Transverse colon (tissue), 4 donors: ENCODE measurements around the gene APCDD1. TPM values are rescaled to one million over a fixed set of nuclear protein-coding genes. Genes with fewer than 3 reads are reported as not detected.
"Not testable (repeated sequence)": the region's sequence is repeated elsewhere in the genome, so short reads cannot be mapped to it uniquely, and the experiment has no call there.

Source experiments
- DNase-seq: peaks from one replicate; pipeline ENCODE4 v3.0.0-alpha.2; 2019
- H3K27ac ChIP-seq, 4 donors: fragments of 200-600 bp; sonication (generic); 2 replicates each; pipeline ENCODE4 v1.5.1; 2016 to 2018; ENCODE audit warnings: inconsistent platforms in 4 of 4
- H3K27me3 ChIP-seq: fragments of 200-600 bp; sonication (generic); 2 replicates; pipeline ENCODE4 v1.5.1; 2017; ENCODE audit warnings: inconsistent platforms
- H3K36me3 ChIP-seq, 4 donors: fragments of 200-600 bp; sonication (generic); 2 replicates each; pipeline ENCODE4 v1.5.1; 2017 to 2019; ENCODE audit warnings: inconsistent platforms in 4 of 4
- H3K4me1 ChIP-seq, 4 donors: fragments of 200-600 bp; sonication (generic); 2 replicates each; pipeline ENCODE4 v1.5.1; 2017 to 2020; ENCODE audit warnings: inconsistent platforms in 4 of 4
- H3K4me3 ChIP-seq, 4 donors: fragments of 200-600 bp; sonication (generic); 1 replicate in 1 of 4; 2 replicates in 3 of 4; pipeline versions ENCODE4 v1.5.1 to v1.6.1; 2017 to 2019; ENCODE audit warnings: inconsistent platforms in 4 of 4
- H3K9me3 ChIP-seq, 2 donors: fragments of 200-600 bp; sonication (generic); 2 replicates each; pipeline ENCODE4 v1.5.1; 2017 to 2019; ENCODE audit warnings: inconsistent platforms in 2 of 2
- EP300 ChIP-seq: sonication (generic); formaldehyde crosslinking; IDR thresholded peaks from one replicate; pipeline ENCODE4 v1.6.1; 2017; ENCODE audit warnings: antibody characterized with exemption, low read depth
- POLR2A ChIP-seq: fragments of 450-650 bp; IDR thresholded peaks from one replicate; pipeline ENCODE4 v1.6.1; 2016; ENCODE audit warnings: antibody characterized with exemption, mild to moderate bottlenecking, moderate library complexity
- POLR2AphosphoS5 ChIP-seq, 3 donors: sonication (generic); formaldehyde crosslinking; IDR thresholded peaks; one replicate each; pipeline ENCODE4 v1.6.1; 2016; ENCODE audit warnings: antibody characterized with exemption in 3 of 3
- WGBS, 2 donors: methylation state at CpG; one replicate each; pipeline ENCODE4 v1.1.5; 2018; ENCODE audit warnings: low coverage in 1 of 2; 5-methylcytosine and 5-hydroxymethylcytosine counted together
- in situ Hi-C, 4 donors: fragments of 200-750 bp; cut with MboI; loops; one replicate each; pipeline versions ENCODE4 v1.15.0 to v1.15.1; 2017; ENCODE audit warnings: low sequenced_read_pairs in 3 of 4, low pct_ligation_motif_present in 1 of 4, low pct_unique_long_range_greater_than_20kb in 1 of 4
- intact Hi-C: fragments of 100-400 bp; cut with DNase I; formaldehyde crosslinking; loops from one replicate; pipeline ENCODE4 v1.15.1; 2023; ENCODE audit warnings: low total_unique reads
- total RNA-seq, 4 donors: library from RNA; depleted of rRNA; stranded (reverse); fragments of >200 nt; gene quantifications; one replicate each; pipeline ENCODE4 v1.1.0, GENCODE V29; 2016
- TF ChIP-seq, protein P1 (sequence below), 5 experiments: fragments of 200-600 bp in 3 of 5; fragments of 450-650 bp in 2 of 5; sonication (generic) in 3 of 5; IDR thresholded peaks; 1 replicate in 2 of 5; 2 replicates in 3 of 5; pipeline ENCODE4 v1.5.1; 2016 to 2017; ENCODE audit warnings: antibody characterized with exemption in 5 of 5, inconsistent platforms in 3 of 5, mild to moderate bottlenecking in 2 of 5, moderate library complexity in 1 of 5

APCDD1 gene
- total RNA-seq, 4 donors from 2014 or later = 2.6 to 10.8 (median 8.3) TPM

DNA sequence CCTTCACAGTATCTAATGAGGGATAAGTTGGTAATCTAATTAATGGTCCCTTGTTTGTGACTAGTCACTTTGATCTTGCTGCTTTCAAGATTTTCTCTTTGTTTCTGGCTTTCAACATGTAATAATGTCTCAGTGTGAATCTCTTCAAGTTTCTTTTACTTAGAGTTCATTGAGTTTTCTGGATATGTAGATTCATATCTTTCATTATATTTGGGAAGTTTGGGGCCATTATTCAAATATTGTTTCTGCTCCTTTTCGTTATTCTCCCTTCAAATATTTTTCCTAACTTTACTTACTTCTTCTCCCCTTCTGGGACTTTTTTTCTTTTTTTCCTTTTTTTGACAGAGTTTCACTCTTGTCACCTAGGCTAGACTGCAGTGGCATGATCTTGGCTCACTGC is 50.3 kb downstream of the APCDD1 start:
- no peak overlapping the region for H3K27ac ChIP-seq
- no peaks in the 10 kb centered on the region for H3K4me1 ChIP-seq
- no peak overlapping the region for H3K4me3 ChIP-seq
- in situ Hi-C loops (loop anchor here in 1 of 4 donors (25.0 kb wide), 1 partner anchor 92 kb away; no protein-coding TSS in a partner anchor), intact Hi-C loops (no loop called here)
- H3K9me3 ChIP-seq = peaks cover 13 to 19% of the 10 kb centered on the region in 2 donors
- no peak for TF ChIP-seq POLR2AphosphoS5 (IDR thresholded peaks at IDR 0.05)
- no peak for TF ChIP-seq POLR2A
- TF ChIP-seq, protein P1, sequence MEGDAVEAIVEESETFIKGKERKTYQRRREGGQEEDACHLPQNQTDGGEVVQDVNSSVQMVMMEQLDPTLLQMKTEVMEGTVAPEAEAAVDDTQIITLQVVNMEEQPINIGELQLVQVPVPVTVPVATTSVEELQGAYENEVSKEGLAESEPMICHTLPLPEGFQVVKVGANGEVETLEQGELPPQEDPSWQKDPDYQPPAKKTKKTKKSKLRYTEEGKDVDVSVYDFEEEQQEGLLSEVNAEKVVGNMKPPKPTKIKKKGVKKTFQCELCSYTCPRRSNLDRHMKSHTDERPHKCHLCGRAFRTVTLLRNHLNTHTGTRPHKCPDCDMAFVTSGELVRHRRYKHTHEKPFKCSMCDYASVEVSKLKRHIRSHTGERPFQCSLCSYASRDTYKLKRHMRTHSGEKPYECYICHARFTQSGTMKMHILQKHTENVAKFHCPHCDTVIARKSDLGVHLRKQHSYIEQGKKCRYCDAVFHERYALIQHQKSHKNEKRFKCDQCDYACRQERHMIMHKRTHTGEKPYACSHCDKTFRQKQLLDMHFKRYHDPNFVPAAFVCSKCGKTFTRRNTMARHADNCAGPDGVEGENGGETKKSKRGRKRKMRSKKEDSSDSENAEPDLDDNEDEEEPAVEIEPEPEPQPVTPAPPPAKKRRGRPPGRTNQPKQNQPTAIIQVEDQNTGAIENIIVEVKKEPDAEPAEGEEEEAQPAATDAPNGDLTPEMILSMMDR (IDR thresholded peaks at IDR 0.05) = no peak
- TF ChIP-seq EP300 = no peak
- WGBS, 2 donors = 89 to 90% methylated on average over 1 of the region's 1 CpG
- no peaks in the 10 kb centered on the region for H3K36me3 ChIP-seq
- no peak for DNase-seq
- no peaks in the 10 kb centered on the region for H3K27me3 ChIP-seq

- H3K9me3 ChIP-seq = peaks cover 13 to 19% of the 10 kb centered on the region in 2 donors
- DNase-seq, H3K36me3 ChIP-seq, H3K4me1 ChIP-seq, H3K27me3 ChIP-seq, H3K27ac ChIP-seq, H3K4me3 ChIP-seq, intact Hi-C loops: not testable (repeated sequence)
- 86% methylated on average over 11 of the region's 19 CpGs; no CpG with 5 or more reads in 1 of the 2 donors for WGBS, 2 donors
- in situ Hi-C loops = loop anchor here in 1 of 4 donors (25.0 kb wide), 1 partner anchor 94 kb away; no protein-coding TSS in a partner anchor
Measured at GRCh38 chr18:10505892-10506291, 51.5 kb downstream of the APCDD1 start.

- Histone ChIP-seq H3K4me3 (no peak overlapping the region), H3K36me3 (no peaks in the 10 kb centered on the region), H3K27ac (no peak overlapping the region), H3K4me1 (no peaks in the 10 kb centered on the region), H3K9me3 (peaks cover 13 to 19% of the 10 kb centered on the region in 2 donors), H3K27me3 (no peaks in the 10 kb centered on the region)
- TF ChIP-seq POLR2AphosphoS5 (IDR thresholded peaks at IDR 0.05) = no peak
- TF ChIP-seq EP300 = no peak
- TF ChIP-seq, protein P1 (IDR thresholded peaks at IDR 0.05) = no peak
- no peak for TF ChIP-seq POLR2A
- in situ Hi-C loops = loop anchor here in 1 of 4 donors (25.0 kb wide), 1 partner anchor 96 kb away; no protein-coding TSS in a partner anchor
- DNase-seq = no peak
- intact Hi-C loops = no loop called here
Measured at GRCh38 chr18:10508591-10508990, 54.2 kb downstream of the APCDD1 start.

GRCh38 chr18:10511236-10511635 is 56.8 kb downstream of the APCDD1 start:
- Histone ChIP-seq H3K27ac (no peak overlapping the region), H3K4me3 (no peak overlapping the region), H3K9me3 (peaks cover 5 to 12% of the 10 kb centered on the region in 2 donors), H3K27me3 (no peaks in the 10 kb centered on the region), H3K36me3 (no peaks in the 10 kb centered on the region), H3K4me1 (no peaks in the 10 kb centered on the region)
- no peak for TF ChIP-seq POLR2A
- no peak for TF ChIP-seq POLR2AphosphoS5 (IDR thresholded peaks at IDR 0.05)
- TF ChIP-seq EP300 = no peak
- TF ChIP-seq, protein P1 (IDR thresholded peaks at IDR 0.05) = no peak
- intact Hi-C loops = no loop called here
- in situ Hi-C loops = loop anchor here in 3 of 4 donors (10.0 to 25.0 kb wide), 2 partner anchors 99 to 536 kb away; no protein-coding TSS in a partner anchor
- DNase-seq = no peak
- WGBS, 2 donors = 57 to 73% methylated on average over 2 of the region's 2 CpGs

GRCh38 chr18:10514082-10514481 is 59.6 kb downstream of the APCDD1 start:
- no peak for TF ChIP-seq POLR2A
- no peak for TF ChIP-seq POLR2AphosphoS5 (IDR thresholded peaks at IDR 0.05)
- TF ChIP-seq, protein P1 (IDR thresholded peaks at IDR 0.05) = no peak
- TF ChIP-seq EP300 = no peak
- peaks cover 0 to 13% (median under 1%) of the 10 kb centered on the region in 4 donors for H3K4me1 ChIP-seq
- no peaks in the 10 kb centered on the region for H3K36me3 ChIP-seq
- no peak for DNase-seq
- intact Hi-C loops = no loop called here
- peak overlapping the region in 2 of 4 donors; percentile 7 to 23 for H3K27ac ChIP-seq
- no peak overlapping the region for H3K4me3 ChIP-seq
- no peaks in the 10 kb centered on the region for H3K27me3 ChIP-seq
- WGBS, 2 donors = 54 to 66% methylated on average over 3 of the region's 3 CpGs
- no peaks in the 10 kb centered on the region for H3K9me3 ChIP-seq
- in situ Hi-C loops = loop anchor here in 3 of 4 donors (10.0 to 25.0 kb wide), 2 partner anchors 102 to 539 kb away; no protein-coding TSS in a partner anchor
